ENCODE results near the gene ABCC8.

- no peak for TF ChIP-seq CTCF (IDR thresholded peaks at IDR 0.05)
- TF ChIP-seq EP300 (IDR thresholded peaks at IDR 0.05; ENCODE audit: low read depth), result no peak
Observed at GRCh38 chr11:17403980-17404759, 72.5 kb downstream of the ABCC8 start.

Data from transverse colon (tissue), 3 donors.